ENCODE data around the gene ZFP91. TPM values are rescaled to one million over a fixed set of nuclear protein-coding genes. Genes with fewer than 3 reads are reported as not detected.

ZFP91 gene
- total RNA-seq, 4 donors from 2014 or later, result 38.6 to 62.0 (median 56.2) TPM

DNA sequence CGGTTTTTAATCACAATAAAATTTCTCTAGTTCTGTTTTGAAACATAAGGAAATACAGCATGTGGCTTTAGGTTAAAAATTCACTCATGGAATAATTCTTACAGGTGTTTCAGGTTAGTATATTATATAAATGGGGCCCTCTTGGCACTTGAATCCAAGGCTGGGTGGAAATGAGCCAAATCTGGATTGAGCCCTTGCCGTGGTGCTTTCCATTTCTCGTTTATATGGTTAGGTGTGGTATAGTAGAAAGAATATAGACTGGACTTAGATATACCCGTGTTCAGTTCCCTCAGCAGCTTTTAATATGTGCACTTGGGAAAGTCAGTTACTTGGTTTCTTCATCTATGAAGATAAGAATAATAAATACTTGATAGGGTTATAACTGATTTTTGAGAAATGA is 16.0 kb downstream of the ZFP91 start:
- H3K4me3 ChIP-seq, result no peak overlapping the region
- in situ Hi-C loops (cut with MboI; ENCODE audit: low pct_ligation_motif_present in 1 of 4, low pct_unique_long_range_greater_than_20kb in 1 of 4, low sequenced_read_pairs in 3 of 4) (no loop called here), intact Hi-C loops (cut with DNase I; ENCODE audit: low total_unique reads) (no loop called here)
- H3K27me3 ChIP-seq, result no peaks in the 10 kb centered on the region
- H3K9me3 ChIP-seq, result no peaks in the 10 kb centered on the region
- TF ChIP-seq POLR2AphosphoS5 (IDR thresholded peaks at IDR 0.05) (peak in 2 of 3 donors; percentile 7 to 10), EP300 (IDR thresholded peaks at IDR 0.05; ENCODE audit: low read depth) (no peak), POLR2A (IDR thresholded peaks at IDR 0.05) (no peak)
- TF ChIP-seq, protein P1, sequence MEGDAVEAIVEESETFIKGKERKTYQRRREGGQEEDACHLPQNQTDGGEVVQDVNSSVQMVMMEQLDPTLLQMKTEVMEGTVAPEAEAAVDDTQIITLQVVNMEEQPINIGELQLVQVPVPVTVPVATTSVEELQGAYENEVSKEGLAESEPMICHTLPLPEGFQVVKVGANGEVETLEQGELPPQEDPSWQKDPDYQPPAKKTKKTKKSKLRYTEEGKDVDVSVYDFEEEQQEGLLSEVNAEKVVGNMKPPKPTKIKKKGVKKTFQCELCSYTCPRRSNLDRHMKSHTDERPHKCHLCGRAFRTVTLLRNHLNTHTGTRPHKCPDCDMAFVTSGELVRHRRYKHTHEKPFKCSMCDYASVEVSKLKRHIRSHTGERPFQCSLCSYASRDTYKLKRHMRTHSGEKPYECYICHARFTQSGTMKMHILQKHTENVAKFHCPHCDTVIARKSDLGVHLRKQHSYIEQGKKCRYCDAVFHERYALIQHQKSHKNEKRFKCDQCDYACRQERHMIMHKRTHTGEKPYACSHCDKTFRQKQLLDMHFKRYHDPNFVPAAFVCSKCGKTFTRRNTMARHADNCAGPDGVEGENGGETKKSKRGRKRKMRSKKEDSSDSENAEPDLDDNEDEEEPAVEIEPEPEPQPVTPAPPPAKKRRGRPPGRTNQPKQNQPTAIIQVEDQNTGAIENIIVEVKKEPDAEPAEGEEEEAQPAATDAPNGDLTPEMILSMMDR (IDR thresholded peaks at IDR 0.05), result no peak
- H3K36me3 ChIP-seq, result no peaks in the 10 kb centered on the region
- DNase-seq, result peak; percentile 75
- peak overlapping the region; percentile 46 to 71 (median 68) for H3K27ac ChIP-seq
- peaks cover 19 to 92% (median 69%) of the 10 kb centered on the region in 4 donors for H3K4me1 ChIP-seq
- 43 to 49% methylated on average over 4 of the region's 4 CpGs for WGBS, 2 donors (ENCODE audit: low coverage in 1 of 2)

DNA sequence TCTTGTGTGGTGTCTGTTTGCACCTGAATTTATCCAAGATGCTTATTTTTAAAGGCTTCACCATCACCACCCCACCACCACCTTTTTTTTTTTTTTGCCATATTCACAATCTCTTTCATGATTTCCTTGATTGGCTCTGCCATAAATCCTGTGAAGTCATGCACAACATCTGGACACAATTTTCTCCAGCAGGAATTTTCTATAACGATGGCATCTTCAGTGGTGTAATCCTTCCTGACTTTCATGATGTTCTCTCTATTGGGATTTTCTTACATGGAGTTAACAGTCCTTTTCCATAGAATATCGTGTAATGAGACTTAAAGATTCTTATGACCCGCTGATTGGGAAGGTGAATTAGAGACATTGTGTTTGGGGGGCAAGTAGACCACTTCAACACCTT is 17.8 kb downstream of the ZFP91 start:
- Histone ChIP-seq H3K9me3 (no peaks in the 10 kb centered on the region), H3K27ac (peak overlapping the region; percentile 46 to 71 (median 68)), H3K4me3 (no peak overlapping the region), H3K27me3 (no peaks in the 10 kb centered on the region), H3K4me1 (peaks cover 19 to 91% (median 68%) of the 10 kb centered on the region in 4 donors), H3K36me3 (no peaks in the 10 kb centered on the region)
- intact Hi-C loops (cut with DNase I; ENCODE audit: low total_unique reads), result no loop called here
- TF ChIP-seq POLR2A (IDR thresholded peaks at IDR 0.05), result no peak
- TF ChIP-seq POLR2AphosphoS5 (IDR thresholded peaks at IDR 0.05), result no peak
- TF ChIP-seq, protein P1 (IDR thresholded peaks at IDR 0.05), result no peak
- TF ChIP-seq EP300 (IDR thresholded peaks at IDR 0.05; ENCODE audit: low read depth), result no peak
- in situ Hi-C loops (cut with MboI; ENCODE audit: low pct_ligation_motif_present in 1 of 4, low pct_unique_long_range_greater_than_20kb in 1 of 4, low sequenced_read_pairs in 3 of 4), result no loop called here
- 53 to 72% methylated on average over 3 of the region's 3 CpGs for WGBS, 2 donors (ENCODE audit: low coverage in 1 of 2)
- DNase-seq, result no peak

DNA sequence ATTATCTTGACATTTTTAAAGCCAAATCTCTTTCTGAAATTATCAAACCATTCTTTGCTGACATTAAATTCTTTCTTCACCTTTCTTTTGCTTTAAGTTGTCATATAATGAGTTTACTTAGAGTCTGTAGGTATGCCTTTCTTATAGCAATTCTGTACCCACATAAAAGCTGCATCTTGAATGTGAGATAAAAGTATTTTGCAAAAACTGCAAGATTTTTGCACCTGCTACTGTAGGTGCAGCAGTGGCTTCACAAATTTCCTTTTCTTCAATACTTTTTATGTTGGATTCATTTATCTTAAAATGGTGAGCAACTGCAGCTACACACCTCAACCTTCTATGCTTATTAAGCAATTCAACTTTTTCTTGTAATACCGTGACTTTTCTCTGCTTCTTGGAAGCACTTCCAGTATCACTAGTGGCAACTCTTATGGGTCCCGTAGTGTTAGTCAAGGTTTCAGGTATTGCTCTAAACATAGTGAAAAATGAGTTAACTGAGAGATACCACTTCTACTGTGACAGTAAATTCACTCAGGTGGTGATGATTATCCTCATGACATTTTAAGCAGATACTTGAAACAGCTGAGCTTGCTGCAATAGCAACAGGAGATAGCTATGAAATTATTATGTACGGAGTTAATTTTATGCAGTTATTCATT is 18.8 kb downstream of the ZFP91 start:
- intact Hi-C loops (cut with DNase I; ENCODE audit: low total_unique reads) (no loop called here), in situ Hi-C loops (cut with MboI; ENCODE audit: low pct_ligation_motif_present in 1 of 4, low pct_unique_long_range_greater_than_20kb in 1 of 4, low sequenced_read_pairs in 3 of 4) (no loop called here)
- Histone ChIP-seq H3K27ac (peak overlapping the region; percentile 31 to 71 (median 68)), H3K9me3 (no peaks in the 10 kb centered on the region), H3K4me1 (peaks cover 19 to 81% (median 62%) of the 10 kb centered on the region in 4 donors), H3K4me3 (no peak overlapping the region), H3K36me3 (no peaks in the 10 kb centered on the region), H3K27me3 (no peaks in the 10 kb centered on the region)
- no peak for DNase-seq
- TF ChIP-seq POLR2A (IDR thresholded peaks at IDR 0.05), result no peak
- TF ChIP-seq, protein P1 (IDR thresholded peaks at IDR 0.05), result no peak
- WGBS, 2 donors (ENCODE audit: low coverage in 1 of 2), result 43 to 56% methylated on average over 3 of the region's 3 CpGs

GRCh38 chr11:58600510-58600909 is 21.6 kb downstream of the ZFP91 start:
- Histone ChIP-seq H3K9me3 (no peaks in the 10 kb centered on the region), H3K27me3 (no peaks in the 10 kb centered on the region), H3K36me3 (peaks cover 0 to 3% (median 0%) of the 10 kb centered on the region in 4 donors), H3K4me3 (no peak overlapping the region), H3K27ac (no peak overlapping the region), H3K4me1 (peaks cover 12 to 63% (median 45%) of the 10 kb centered on the region in 4 donors)
- TF ChIP-seq EP300 (IDR thresholded peaks at IDR 0.05; ENCODE audit: low read depth), result no peak
- no peak for TF ChIP-seq POLR2AphosphoS5 (IDR thresholded peaks at IDR 0.05)
- TF ChIP-seq, protein P1 (IDR thresholded peaks at IDR 0.05), result no peak
- no peak for TF ChIP-seq POLR2A (IDR thresholded peaks at IDR 0.05)
- 81 to 86% methylated on average over 2 of the region's 2 CpGs for WGBS, 2 donors (ENCODE audit: low coverage in 1 of 2)
- intact Hi-C loops (cut with DNase I; ENCODE audit: low total_unique reads) (no loop called here), in situ Hi-C loops (cut with MboI; ENCODE audit: low pct_ligation_motif_present in 1 of 4, low pct_unique_long_range_greater_than_20kb in 1 of 4, low sequenced_read_pairs in 3 of 4) (no loop called here)
- DNase-seq, result no peak

Measured in transverse colon (tissue), 4 donors.